ENCODE data around the gene TNFAIP2.

TNFAIP2 gene

DNA sequence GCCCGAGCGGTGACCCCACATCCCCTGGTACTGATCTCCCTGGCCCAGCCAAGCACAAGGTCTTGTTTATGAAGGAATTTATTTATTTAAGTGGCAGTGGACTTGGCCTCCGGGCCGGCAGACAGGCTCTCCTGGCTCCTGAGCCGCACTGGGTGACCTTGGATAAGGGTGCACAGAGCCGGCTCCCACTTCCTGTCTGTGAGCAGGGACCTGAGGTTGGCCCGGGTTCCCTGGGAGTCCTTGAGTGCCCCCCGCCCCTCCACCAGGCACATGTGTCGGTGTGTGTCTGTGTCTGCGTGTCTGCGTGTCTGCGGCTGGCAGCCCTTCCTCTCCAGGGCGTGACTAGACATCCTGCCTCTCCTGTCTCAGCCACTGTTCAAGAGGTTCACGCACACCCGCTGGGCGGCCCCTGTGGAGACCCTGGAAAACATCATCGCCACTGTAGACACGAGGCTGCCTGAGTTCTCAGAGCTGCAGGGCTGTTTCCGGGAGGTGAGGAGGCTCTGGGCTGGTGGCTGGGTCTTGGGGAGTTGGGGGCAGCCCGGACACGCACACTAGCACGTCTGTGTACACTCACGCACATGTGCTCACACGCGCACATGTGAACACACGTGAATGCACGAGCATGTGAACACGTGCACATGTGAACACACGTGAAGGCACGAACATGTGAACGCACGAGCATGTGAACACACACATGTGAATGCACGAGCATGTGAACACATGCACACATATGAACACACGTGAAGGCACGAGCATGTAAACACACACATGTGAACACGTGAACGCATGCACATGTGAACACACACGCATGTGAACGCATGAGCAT, 9.3 kb downstream of the TNFAIP2 start:
- no peaks in the 10 kb centered on the region for H4K20me1 ChIP-seq (ENCODE audit: low read depth, low read length)
- H3K27me3 ChIP-seq (ENCODE audit: low read length), result no peaks in the 10 kb centered on the region
- H3K9ac ChIP-seq (ENCODE audit: low read length), result no peak overlapping the region
- no peak overlapping the region for H3K4me2 ChIP-seq (ENCODE audit: low read depth, low read length, poor library complexity, severe bottlenecking)
- H3K79me2 ChIP-seq (ENCODE audit: insufficient read depth, low read length), result no peaks in the 10 kb centered on the region
- H2AFZ ChIP-seq (ENCODE audit: low read depth, low read length, severe bottlenecking), result no peak overlapping the region
- H3F3A ChIP-seq (ENCODE audit: insufficient read depth), result no peaks in the 10 kb centered on the region
- H3K27ac ChIP-seq (ENCODE audit: low read depth, low read length), result no peak overlapping the region
- no peaks in the 10 kb centered on the region for H3K9me2 ChIP-seq (replicated peaks; ENCODE audit: insufficient read depth, low read length)
- H3K9me3 ChIP-seq (ENCODE audit: insufficient read depth, low read length), result no peaks in the 10 kb centered on the region
- TF ChIP-seq, protein P1, sequence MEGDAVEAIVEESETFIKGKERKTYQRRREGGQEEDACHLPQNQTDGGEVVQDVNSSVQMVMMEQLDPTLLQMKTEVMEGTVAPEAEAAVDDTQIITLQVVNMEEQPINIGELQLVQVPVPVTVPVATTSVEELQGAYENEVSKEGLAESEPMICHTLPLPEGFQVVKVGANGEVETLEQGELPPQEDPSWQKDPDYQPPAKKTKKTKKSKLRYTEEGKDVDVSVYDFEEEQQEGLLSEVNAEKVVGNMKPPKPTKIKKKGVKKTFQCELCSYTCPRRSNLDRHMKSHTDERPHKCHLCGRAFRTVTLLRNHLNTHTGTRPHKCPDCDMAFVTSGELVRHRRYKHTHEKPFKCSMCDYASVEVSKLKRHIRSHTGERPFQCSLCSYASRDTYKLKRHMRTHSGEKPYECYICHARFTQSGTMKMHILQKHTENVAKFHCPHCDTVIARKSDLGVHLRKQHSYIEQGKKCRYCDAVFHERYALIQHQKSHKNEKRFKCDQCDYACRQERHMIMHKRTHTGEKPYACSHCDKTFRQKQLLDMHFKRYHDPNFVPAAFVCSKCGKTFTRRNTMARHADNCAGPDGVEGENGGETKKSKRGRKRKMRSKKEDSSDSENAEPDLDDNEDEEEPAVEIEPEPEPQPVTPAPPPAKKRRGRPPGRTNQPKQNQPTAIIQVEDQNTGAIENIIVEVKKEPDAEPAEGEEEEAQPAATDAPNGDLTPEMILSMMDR (IDR thresholded peaks at IDR 0.05; ENCODE audit: insufficient read depth, low read length, poor library complexity, severe bottlenecking), result no peak
- TF ChIP-seq EZH2phosphoT487 (conservative IDR thresholded peaks at IDR 0.05; ENCODE audit: low read length), result no peak
- no peaks in the 10 kb centered on the region for H3K36me3 ChIP-seq (ENCODE audit: low read length)
- no peak overlapping the region for H3K4me3 ChIP-seq (ENCODE audit: insufficient read depth, low read length, poor library complexity, severe bottlenecking)

DNA sequence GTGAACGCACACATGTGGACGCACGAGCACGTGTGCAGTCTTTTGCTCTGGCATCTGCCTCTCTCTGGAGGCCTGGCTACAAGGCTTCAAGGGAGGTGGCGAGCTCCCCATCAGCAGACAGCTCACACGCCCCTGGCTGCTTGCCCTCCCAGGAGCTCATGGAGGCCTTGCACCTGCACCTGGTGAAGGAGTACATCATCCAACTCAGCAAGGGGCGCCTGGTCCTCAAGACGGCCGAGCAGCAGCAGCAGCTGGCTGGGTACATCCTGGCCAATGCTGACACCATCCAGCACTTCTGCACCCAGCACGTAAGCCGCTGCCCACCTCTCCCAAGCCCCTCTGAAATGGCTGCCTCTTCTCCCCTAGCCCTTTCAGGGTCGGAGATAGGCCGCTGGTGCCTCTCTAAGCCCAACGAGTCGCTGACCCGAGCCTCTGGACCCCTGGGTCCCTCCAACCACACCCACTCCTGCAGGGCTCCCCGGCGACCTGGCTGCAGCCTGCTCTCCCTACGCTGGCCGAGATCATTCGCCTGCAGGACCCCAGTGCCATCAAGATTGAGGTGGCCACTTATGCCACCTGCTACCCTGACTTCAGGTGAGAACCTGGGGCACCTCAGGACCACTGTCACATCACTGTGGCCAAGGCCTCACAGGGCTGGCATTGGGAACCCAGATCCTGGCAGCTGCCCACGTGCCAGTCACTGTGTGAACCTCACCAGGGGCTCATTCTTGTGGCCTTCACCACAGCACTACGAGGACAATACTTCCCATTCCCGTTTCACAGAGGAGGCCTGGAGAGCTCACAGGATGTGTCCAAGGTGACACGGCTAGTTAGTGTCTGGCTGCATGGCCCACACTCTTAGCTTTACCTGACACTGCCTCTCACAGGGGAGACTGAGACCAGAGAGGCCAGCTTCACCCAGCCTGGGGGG, 10.2 kb downstream of the TNFAIP2 start:
- H3K9ac ChIP-seq (ENCODE audit: low read length), result no peak overlapping the region
- no peak overlapping the region for H3K27ac ChIP-seq (ENCODE audit: low read depth, low read length)
- H3K9me3 ChIP-seq (ENCODE audit: insufficient read depth, low read length), result no peaks in the 10 kb centered on the region
- H3F3A ChIP-seq (ENCODE audit: insufficient read depth), result no peaks in the 10 kb centered on the region
- no peaks in the 10 kb centered on the region for H3K27me3 ChIP-seq (ENCODE audit: low read length)
- no peak overlapping the region for H3K4me3 ChIP-seq (ENCODE audit: insufficient read depth, low read length, poor library complexity, severe bottlenecking)
- no peak overlapping the region for H2AFZ ChIP-seq (ENCODE audit: low read depth, low read length, severe bottlenecking)
- H4K20me1 ChIP-seq (ENCODE audit: low read depth, low read length), result no peaks in the 10 kb centered on the region
- H3K36me3 ChIP-seq (ENCODE audit: low read length), result no peaks in the 10 kb centered on the region
- H3K79me2 ChIP-seq (ENCODE audit: insufficient read depth, low read length), result no peaks in the 10 kb centered on the region
- no peak for TF ChIP-seq EZH2phosphoT487 (conservative IDR thresholded peaks at IDR 0.05; ENCODE audit: low read length)
- TF ChIP-seq, protein P1 (IDR thresholded peaks at IDR 0.05; ENCODE audit: insufficient read depth, low read length, poor library complexity, severe bottlenecking), result no peak
- no peaks in the 10 kb centered on the region for H3K9me2 ChIP-seq (replicated peaks; ENCODE audit: insufficient read depth, low read length)
- no peak overlapping the region for H3K4me2 ChIP-seq (ENCODE audit: low read depth, low read length, poor library complexity, severe bottlenecking)

DNA sequence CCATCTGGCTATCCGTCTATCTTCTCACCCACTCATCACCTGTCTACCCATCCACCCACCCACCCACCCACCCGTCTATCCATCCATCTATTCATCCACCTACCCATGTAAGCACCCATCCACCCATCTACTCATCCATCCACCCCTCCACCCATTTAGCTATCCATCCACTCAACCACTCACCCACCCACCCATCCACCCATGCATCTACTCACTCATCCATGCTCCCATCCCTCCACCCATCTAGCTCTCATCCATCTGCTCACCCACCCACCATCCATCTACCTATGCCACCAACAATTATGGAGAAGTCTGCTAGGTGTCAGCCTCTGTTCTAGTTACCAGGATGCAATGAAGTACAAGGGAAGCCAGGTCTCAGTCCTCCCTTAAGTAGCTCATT, 11.1 kb downstream of the TNFAIP2 start:
- Histone ChIP-seq H4K20me1 (ENCODE audit: low read depth, low read length) (no peaks in the 10 kb centered on the region), H3K27ac (ENCODE audit: low read depth, low read length) (no peak overlapping the region), H3F3A (ENCODE audit: insufficient read depth) (no peaks in the 10 kb centered on the region), H3K4me2 (ENCODE audit: low read depth, low read length, poor library complexity, severe bottlenecking) (no peak overlapping the region), H3K36me3 (ENCODE audit: low read length) (no peaks in the 10 kb centered on the region), H3K27me3 (ENCODE audit: low read length) (no peaks in the 10 kb centered on the region), H3K4me3 (ENCODE audit: insufficient read depth, low read length, poor library complexity, severe bottlenecking) (no peak overlapping the region), H2AFZ (ENCODE audit: low read depth, low read length, severe bottlenecking) (no peak overlapping the region), H3K79me2 (ENCODE audit: insufficient read depth, low read length) (no peaks in the 10 kb centered on the region), H3K9me2 (replicated peaks; ENCODE audit: insufficient read depth, low read length) (no peaks in the 10 kb centered on the region), H3K9me3 (ENCODE audit: insufficient read depth, low read length) (no peaks in the 10 kb centered on the region), H3K9ac (ENCODE audit: low read length) (no peak overlapping the region)
- no peak for TF ChIP-seq EZH2phosphoT487 (conservative IDR thresholded peaks at IDR 0.05; ENCODE audit: low read length)

Measured in SU-DHL-6 (cell line).